ENCODE measurements around the gene BLOC1S1. TPM values are rescaled to one million over a fixed set of nuclear protein-coding genes. Genes with fewer than 3 reads are reported as not detected.

BLOC1S1 gene
- total RNA-seq, 1 donor from 2014 or later: 134 TPM

DNA sequence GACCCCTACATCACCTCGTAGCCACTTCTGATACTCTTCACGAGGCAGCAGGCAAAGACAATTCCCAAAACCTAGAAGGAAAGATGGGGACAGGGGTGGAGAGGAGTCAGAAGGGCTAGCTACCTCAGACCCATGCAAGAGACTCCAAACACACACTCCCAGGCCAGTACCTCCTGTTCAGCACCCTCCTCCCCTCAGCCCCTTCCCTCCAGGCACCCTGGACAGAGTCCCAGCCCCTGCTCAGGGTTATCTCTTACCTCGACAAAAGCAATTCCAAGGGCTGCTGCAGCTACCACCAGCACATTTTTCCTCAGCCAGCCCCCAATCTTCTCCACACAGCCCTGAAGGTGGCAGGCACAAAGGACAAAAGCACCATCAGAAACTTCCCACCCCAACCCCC, 9.7 kb downstream of the BLOC1S1 start:
- H3K27ac ChIP-seq: no peak overlapping the region
- no peak for ATAC-seq
- no peaks in the 10 kb centered on the region for H3K27me3 ChIP-seq (ENCODE audit: low read depth)
- TF ChIP-seq, protein P1, sequence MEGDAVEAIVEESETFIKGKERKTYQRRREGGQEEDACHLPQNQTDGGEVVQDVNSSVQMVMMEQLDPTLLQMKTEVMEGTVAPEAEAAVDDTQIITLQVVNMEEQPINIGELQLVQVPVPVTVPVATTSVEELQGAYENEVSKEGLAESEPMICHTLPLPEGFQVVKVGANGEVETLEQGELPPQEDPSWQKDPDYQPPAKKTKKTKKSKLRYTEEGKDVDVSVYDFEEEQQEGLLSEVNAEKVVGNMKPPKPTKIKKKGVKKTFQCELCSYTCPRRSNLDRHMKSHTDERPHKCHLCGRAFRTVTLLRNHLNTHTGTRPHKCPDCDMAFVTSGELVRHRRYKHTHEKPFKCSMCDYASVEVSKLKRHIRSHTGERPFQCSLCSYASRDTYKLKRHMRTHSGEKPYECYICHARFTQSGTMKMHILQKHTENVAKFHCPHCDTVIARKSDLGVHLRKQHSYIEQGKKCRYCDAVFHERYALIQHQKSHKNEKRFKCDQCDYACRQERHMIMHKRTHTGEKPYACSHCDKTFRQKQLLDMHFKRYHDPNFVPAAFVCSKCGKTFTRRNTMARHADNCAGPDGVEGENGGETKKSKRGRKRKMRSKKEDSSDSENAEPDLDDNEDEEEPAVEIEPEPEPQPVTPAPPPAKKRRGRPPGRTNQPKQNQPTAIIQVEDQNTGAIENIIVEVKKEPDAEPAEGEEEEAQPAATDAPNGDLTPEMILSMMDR (IDR thresholded peaks at IDR 0.05): no peak
- H3K4me3 ChIP-seq: no peak overlapping the region
- H3K4me1 ChIP-seq: peaks cover 49% of the 10 kb centered on the region
- intact Hi-C loops (cut with DNase I): no loop called here
- H3K9me3 ChIP-seq: no peaks in the 10 kb centered on the region
- no peak for DNase-seq
- H3K36me3 ChIP-seq: peaks cover 50% of the 10 kb centered on the region

DNA sequence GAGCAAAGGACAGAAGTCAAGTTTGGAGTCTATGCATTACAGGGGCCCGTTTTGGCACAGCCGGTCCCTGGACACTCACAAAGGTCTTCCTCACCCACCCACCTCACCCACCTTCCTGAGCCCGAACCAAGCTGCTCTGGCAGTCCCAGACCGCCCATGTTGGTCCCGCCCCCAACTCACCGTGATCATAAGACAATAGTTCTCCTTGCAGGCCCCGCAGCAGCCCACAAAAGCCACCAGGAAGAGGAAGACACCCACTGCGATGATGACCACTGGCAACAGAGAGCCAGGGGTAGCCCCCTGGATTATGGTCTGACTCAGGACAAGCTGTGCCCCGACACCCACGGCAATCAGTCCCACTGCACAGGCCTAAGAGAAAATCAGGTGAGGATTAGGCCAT, 11.1 kb downstream of the BLOC1S1 start:
- intact Hi-C loops (cut with DNase I): no loop called here
- H3K4me1 ChIP-seq: peaks cover 48% of the 10 kb centered on the region
- peak overlapping the region; percentile 77 for H3K4me3 ChIP-seq
- peaks cover 50% of the 10 kb centered on the region for H3K36me3 ChIP-seq
- no peak for DNase-seq
- no peak for ATAC-seq
- H3K27me3 ChIP-seq (ENCODE audit: low read depth): no peaks in the 10 kb centered on the region
- TF ChIP-seq, protein P1 (IDR thresholded peaks at IDR 0.05): no peak
- peak overlapping the region; percentile 98 for H3K27ac ChIP-seq
- no peaks in the 10 kb centered on the region for H3K9me3 ChIP-seq

DNA sequence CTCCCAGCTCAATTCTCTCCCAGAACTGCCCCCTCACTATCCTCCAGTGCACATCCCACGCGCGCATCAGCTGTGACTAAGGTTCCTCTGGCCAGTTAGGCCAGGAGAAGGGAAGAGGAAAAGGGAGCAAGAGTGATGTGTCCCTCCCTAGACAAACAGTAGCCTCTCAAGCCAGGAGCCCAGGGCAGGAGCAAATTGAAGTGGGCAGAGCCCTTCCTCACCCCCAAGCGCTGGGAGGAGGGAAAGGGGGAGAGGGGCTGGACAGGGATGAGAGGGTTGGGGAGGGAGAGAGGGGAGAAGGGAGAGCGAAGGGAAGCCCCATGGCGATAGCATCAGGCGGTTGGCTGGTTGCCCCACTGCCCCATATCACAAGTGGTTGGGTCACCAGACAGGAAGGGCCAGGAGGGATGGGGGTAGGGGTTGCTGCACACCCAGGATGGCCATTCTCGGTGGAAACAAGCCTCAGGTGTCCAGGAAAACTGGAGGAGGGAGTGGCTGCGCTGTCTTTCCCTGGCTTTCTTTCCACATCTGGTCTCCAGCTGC, 11.9 kb downstream of the BLOC1S1 start:
- peak; percentile 25 to 29 for ATAC-seq
- intact Hi-C loops (cut with DNase I): no loop called here
- Histone ChIP-seq H3K36me3 (peaks cover 48% of the 10 kb centered on the region), H3K9me3 (no peaks in the 10 kb centered on the region), H3K27ac (peak overlapping the region; percentile 98), H3K4me3 (peak overlapping the region; percentile 77), H3K27me3 (ENCODE audit: low read depth) (no peaks in the 10 kb centered on the region), H3K4me1 (peaks cover 48% of the 10 kb centered on the region)
- TF ChIP-seq, protein P1 (IDR thresholded peaks at IDR 0.05): no peak
- peak; percentile 85 for DNase-seq

DNA sequence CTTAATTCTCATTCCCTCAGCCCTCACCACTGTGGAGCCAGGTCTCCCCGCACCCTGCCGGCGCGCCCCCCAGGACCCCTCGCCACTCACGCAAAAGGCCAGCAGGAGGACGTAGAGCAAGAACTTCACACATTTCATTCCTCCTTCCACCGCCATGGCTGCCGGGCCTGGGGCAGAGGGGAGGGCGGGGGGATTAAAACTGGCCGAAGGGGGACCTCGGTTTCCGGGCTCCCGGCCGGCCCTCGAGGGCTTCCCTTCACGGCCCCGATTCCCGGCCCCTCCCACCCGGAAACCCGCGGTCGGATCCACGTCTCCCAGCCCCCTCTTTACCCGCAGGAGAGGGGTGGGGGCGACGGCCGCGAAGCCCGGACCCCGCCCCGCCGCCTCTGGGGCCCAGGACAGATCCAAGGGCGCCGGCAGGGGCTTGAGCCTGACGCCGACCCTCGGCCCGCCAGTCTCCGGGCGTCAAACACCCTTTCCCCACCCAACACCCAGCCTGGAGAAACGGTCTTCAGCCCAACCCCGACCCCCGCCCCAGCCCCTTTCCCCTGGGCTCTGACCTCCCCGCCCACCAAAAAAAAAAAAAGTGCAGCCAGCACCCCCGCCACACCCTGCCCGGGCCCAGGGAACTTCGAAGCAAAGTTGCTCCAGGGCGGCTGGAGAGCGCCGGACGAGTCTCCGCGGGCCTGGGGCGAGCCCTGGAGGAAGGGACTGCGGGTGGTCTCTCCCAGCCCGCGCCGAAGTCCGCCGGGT, 12.5 kb downstream of the BLOC1S1 start:
- DNase-seq: peak; percentile 89
- TF ChIP-seq, protein P1 (IDR thresholded peaks at IDR 0.05): no peak
- H3K4me3 ChIP-seq: peak overlapping the region; percentile 77
- intact Hi-C loops (cut with DNase I): no loop called here
- H3K9me3 ChIP-seq: no peaks in the 10 kb centered on the region
- H3K27ac ChIP-seq: peak overlapping the region; percentile 98
- H3K36me3 ChIP-seq: peaks cover 41% of the 10 kb centered on the region
- ATAC-seq: peak; percentile 73 to 74
- H3K27me3 ChIP-seq (ENCODE audit: low read depth): no peaks in the 10 kb centered on the region
- H3K4me1 ChIP-seq: peaks cover 48% of the 10 kb centered on the region

DNA sequence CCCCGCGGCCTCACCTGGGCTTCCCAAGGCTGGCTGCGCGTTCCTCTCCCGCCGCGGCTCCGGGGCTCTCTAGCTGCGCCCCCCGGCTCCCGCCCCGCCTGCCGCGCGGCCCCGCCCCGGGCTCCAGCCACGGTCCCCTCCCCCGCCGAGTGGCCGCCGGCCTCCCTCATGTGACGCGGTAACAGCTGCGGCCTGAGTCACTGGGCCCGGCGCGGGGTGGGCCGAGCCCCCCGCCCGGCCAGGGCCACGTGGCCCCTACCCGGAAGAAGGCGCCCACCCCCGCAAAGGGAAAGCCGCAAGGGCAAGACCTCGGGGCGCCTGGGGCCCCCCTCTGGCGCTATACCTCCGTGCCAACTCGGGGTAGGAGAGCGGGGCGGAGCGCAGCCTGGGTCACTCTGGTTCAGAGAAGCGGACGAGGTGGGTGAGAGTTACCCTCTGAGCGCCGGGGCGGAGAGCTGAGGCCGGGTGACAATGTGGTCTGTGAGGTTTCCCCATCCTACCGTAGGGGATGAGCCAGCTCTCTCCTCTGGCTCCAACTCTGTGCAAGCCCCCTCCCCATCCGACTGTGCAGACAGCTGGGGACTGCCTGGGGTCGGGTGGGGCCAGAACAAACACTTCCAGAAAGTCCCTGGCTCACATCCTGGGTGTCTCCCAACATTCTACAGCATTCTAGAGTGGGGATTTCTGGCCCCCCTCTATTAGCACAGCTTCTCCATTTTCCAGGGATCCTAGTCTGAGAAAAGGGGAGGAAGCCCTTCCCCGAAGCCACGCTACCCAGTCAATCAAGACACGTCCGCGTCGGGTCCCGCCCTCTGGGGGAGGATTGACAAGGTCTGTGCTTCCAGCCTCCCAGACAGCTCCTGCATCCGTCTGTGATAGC, 13.3 kb downstream of the BLOC1S1 start, which contains the start of gene CD63:
Gene CD63, minus strand, starts transcription at position 71 of the 880 bp plus-strand sequence. CDS start 668 bp downstream, outside the sequence.
- Histone ChIP-seq H3K27me3 (ENCODE audit: low read depth) (no peaks in the 10 kb centered on the region), H3K4me3 (peak within 1 kb of the TSS; percentile 77), H3K36me3 (peaks cover 33% of the 10 kb centered on the region), H3K9me3 (no peaks in the 10 kb centered on the region), H3K4me1 (peaks cover 48% of the 10 kb centered on the region), H3K27ac (peak within 1 kb of the TSS; percentile 98)
- ATAC-seq (peak; percentile 90 to 92), DNase-seq (peak; percentile 94)
- intact Hi-C loops (cut with DNase I): no loop called here
- TF ChIP-seq, protein P1 (IDR thresholded peaks at IDR 0.05): no peak

All from lower lobe of right lung (tissue), 2 donors.